Measurements from ENCODE around the gene CCNG2.
A peak's percentile ranks its signal among the peaks of the same experiment; 100 is the strongest.
"Not testable (repeated sequence)": the region's sequence is repeated elsewhere in the genome, so short reads cannot be mapped to it uniquely, and the experiment has no call there.

Gene CCNG2, protein sequence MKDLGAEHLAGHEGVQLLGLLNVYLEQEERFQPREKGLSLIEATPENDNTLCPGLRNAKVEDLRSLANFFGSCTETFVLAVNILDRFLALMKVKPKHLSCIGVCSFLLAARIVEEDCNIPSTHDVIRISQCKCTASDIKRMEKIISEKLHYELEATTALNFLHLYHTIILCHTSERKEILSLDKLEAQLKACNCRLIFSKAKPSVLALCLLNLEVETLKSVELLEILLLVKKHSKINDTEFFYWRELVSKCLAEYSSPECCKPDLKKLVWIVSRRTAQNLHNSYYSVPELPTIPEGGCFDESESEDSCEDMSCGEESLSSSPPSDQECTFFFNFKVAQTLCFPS

GRCh38 chr4:77156912-77157858 lies at the start of gene CCNG2:
TSS of gene CCNG2 (plus strand) at chr4:77157207. CDS start at chr4:77158533, 1,326 bp downstream.
- DNase-seq (ENCODE audit: low spot score) = peak; percentile 70

- DNase-seq (ENCODE audit: low spot score) = no peak
Measured at GRCh38 chr4:77110730-77111129, 46.3 kb upstream of the CCNG2 start.

DNA sequence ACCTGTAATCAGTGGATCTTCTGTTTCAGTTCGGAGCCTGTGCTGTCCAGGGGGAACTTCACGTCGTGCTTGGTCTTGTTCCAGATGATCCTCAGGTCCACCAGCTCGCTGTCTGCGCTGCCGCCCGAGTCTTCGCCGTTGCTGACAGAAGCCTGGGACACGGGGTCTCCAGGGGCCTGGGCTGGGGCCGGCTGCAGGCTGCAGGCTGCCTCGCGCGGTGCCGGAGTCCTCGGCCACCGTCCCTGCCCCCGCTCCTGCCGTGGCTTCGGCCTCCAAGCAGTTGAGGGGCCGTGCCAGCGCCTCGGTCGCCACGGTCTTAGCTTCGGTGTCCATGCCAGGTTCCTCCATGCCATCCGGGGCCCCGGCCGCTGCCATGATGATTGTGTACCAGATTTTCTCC lies 43.9 kb upstream of the CCNG2 start:
- no peak for DNase-seq (ENCODE audit: low spot score)

DNA sequence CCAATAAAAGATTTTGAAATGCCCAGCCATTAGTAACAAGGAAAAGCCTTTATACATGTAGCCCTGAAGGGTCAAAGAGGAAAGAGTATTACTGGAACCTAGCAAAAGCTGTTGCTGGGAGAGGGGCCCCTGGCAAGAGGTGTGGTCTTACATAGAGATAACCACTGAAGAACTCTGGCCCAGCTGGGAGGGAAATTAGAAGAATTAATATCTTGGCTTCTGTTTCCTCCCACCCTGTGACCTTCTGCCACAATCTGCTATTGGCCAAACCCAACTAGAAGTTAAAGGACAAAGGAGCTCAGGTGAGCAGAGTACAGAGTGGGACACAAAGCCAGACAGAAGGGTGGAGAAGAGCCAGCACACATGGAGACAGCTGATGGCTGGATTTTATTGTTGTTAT lies 39.3 kb upstream of the CCNG2 start:
- no peak for DNase-seq (ENCODE audit: low spot score)

DNA sequence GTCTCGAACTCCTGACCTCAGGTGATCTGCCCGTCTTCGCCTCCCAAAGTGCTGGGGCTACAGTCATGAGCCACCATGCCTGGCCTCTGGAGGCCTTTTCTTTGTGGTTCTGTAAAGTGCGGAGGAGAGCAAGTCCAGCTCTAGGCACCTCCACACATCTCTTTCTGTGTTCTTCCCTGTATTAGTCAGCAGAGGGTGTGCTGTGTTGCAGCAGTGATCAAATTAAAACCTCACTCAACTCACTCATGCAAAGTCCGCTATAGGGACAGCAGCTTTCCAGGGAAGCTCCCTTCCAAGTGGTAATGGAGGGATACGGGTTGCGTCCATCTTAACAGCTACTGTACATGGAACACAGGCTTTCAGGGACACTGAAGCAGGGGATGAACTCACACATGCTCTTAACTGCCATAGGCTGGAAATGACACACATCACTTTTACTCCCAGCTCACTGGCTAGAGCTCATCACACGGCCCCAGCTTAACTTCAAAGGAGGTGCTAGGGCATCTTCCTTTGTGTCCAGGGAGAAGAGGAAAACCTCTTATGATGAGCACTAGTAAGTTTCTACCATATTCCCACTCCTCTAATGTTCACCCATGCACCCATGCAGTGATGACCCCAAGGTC lies 36.0 kb upstream of the CCNG2 start:
- no peak for DNase-seq (ENCODE audit: low spot score)

GRCh38 chr4:77121736-77122240 lies 35.2 kb upstream of the CCNG2 start:
- DNase-seq (ENCODE audit: low spot score) = no peak

- DNase-seq (ENCODE audit: low spot score) = no peak
Measured at GRCh38 chr4:77122656-77123055, 34.4 kb upstream of the CCNG2 start.

- no peak for DNase-seq (ENCODE audit: low spot score)
Measured at GRCh38 chr4:77123411-77123810, 33.6 kb upstream of the CCNG2 start.

DNA sequence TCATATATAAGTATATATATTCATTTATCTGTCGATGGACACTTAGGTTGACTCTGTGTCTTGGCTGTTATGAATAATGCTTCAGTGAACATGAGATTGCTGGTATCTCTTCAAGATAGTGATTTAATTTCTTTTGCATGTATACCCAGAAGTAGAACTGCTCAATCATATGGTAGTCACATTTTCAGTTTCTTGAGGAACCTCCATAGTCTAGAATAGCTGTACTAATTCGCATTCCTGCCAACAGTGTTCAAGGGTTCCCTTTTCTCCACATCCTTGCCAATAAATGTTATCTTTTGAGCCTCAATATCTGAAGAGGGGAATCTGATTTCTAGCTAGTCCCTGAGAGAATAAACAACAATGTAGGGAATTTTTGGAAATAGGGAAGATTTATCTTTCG lies 32.4 kb upstream of the CCNG2 start:
- no peak for DNase-seq (ENCODE audit: low spot score)

- no peak for DNase-seq (ENCODE audit: low spot score)
Measured at GRCh38 chr4:77125961-77126360, 31.0 kb upstream of the CCNG2 start.

DNA sequence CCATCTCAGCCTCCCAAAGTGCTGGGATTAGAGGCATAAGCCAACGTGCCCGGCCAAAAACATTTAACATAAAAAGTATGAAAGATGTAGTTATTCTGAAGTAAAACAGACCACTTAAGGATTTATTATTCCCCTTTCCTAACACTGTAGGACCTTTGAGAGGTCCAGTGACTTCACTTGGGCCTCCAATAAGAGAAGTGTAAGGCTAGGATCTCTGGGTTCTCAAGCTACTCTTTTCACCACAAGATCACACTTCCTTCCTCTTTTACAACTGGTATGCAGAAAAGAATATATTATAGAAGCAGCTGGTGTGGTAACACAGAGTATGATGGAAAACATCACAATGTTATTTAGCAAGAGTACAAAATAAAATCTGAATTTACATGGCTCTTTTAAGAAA lies 30.2 kb upstream of the CCNG2 start:
- no peak for DNase-seq (ENCODE audit: low spot score)

- DNase-seq (ENCODE audit: low spot score) = no peak
Measured at GRCh38 chr4:77127215-77127614, 29.8 kb upstream of the CCNG2 start.

DNA sequence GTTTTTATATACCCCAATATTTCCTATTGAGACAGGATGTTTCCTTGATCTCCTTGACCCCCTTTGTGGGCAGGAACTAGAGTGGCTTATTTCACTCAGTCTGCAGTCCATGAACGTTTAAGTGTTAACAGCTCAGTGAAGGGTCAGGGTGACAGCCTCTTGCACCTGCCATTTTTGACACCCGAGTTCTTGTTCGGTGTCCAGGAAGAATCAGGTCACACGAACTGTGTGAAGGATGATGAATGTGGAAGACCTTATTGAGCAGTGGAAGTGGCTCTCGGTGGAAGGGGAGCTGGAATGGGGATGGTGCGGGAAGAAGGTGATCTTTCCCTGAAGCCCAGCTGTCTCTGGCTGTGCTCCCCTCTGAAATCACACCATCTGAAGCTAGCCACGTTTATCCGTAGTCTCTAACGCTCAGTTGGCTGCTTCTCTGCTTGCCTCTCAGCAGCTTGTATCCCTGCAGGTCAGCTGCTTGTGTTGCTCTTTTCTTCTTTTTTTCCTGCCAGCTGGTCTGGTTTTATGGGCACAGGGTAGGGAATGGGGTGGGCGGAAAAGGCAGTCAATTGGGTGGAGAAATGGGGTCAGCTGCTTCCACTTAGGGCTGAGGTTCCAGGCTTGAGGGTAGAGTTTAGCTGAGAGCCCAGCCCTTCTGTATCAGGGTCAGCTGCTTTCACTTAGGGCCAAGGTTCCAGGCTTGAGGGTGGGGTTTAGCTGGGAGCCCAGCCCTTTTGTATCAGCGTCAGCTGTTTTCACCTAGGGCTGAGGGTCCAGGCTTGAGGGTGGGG lies 29.0 kb upstream of the CCNG2 start:
- no peak for DNase-seq (ENCODE audit: low spot score)

- no peak for DNase-seq (ENCODE audit: low spot score)
Measured at GRCh38 chr4:77132652-77133312, 24.2 kb upstream of the CCNG2 start.

DNA sequence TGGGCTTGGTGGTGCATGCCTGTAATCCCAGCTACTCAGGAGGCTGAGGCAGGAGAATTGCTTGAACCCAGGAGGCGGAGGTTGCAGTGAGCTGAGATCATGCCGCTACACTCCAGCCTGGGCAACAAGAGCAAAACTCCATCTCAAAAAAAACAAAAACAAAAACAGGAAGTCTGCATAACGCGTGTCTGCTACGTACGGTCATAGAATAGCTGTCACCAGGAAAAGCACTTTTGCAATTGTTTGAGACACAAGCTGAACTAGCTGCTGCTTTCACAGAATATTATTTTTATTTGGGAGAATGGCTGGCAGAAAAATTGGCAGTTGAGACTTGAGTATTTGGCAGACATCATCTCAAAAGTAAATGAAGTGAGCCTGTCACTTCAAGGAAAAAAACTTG lies 19.6 kb upstream of the CCNG2 start:
- DNase-seq (ENCODE audit: low spot score) = not testable (repeated sequence)

DNA sequence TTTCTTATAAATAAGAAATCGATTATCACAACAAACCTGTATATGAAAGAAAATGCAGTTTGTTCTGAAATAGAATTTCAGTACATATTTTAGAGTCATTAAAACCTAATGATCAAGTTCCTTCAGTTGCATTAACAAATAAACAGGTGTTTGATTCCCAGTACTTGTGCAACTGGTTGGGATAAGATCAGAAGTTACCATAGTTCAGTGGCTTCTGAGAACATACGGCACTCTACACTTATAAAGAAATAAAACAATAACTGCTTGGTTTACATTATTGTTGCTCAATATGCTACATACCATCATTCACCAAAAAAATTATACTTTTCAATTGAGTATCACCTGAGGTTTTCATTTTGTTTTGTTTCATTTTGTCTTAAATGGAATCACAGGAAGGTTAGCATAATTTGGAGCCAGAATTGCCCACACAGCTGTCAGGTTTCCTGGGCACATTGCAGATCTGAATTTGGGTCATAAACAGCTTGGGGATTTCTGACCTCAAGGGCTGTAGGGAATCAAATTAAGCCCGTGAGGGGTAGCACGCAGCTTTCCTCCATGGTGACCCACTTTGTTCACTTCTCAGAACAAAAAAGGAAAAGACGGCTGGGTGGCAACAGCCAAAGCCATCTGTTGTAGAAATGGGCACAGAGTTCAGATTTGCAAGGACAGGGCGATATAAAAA lies 14.9 kb upstream of the CCNG2 start:
- no peak for DNase-seq (ENCODE audit: low spot score)

- no peak for DNase-seq (ENCODE audit: low spot score)
Measured at GRCh38 chr4:77142646-77143028, 14.4 kb upstream of the CCNG2 start.

- no peak for DNase-seq (ENCODE audit: low spot score)
Measured at GRCh38 chr4:77143091-77143490, 13.9 kb upstream of the CCNG2 start.

- DNase-seq (ENCODE audit: low spot score) = peak; percentile 9
Measured at GRCh38 chr4:77145842-77146185, 11.2 kb upstream of the CCNG2 start.

- DNase-seq (ENCODE audit: low spot score) = no peak
Measured at GRCh38 chr4:77146186-77147078, 10.6 kb upstream of the CCNG2 start.

Data from activated CD4-positive, alpha-beta T cell treated with anti-CD3 and anti-CD28 coated beads, Interleukin-2, Interleukin-4, amounts not matched to agents 100 ng/mL and 50 ng/mL, durations not matched to agents 16 hours and 8 hours (primary cell).